WERI-Rb-1 (cell line): ENCODE measurements around the gene IRX3.

Experiments used
- DNase-seq: peaks from one replicate; pipeline ENCODE4 v3.0.0-alpha.2; 2020
- H3K27ac ChIP-seq: fragments of 250-450 bp; sonication (Bioruptor Pico); 2 replicates; pipeline ENCODE4 v1.5.1; 2020; ENCODE audit warnings: mild to moderate bottlenecking, moderate library complexity
- H3K27me3 ChIP-seq: fragments of 250-450 bp; sonication (Bioruptor Pico); 2 replicates; pipeline ENCODE4 v1.5.1; 2021; ENCODE audit warnings: mild to moderate bottlenecking, low read depth, moderate library complexity; ENCODE audit not compliant: insufficient read depth, severe bottlenecking
- H3K36me3 ChIP-seq: fragments of 250-450 bp; sonication (Bioruptor Pico); 2 replicates; pipeline ENCODE4 v1.5.1; 2020; ENCODE audit warnings: mild to moderate bottlenecking, moderate library complexity
- H3K4me3 ChIP-seq: 2 replicates; pipeline ENCODE4 v1.5.1; 2011; ENCODE audit warnings: low read depth, mild to moderate bottlenecking, control low read depth, low read length
- H3K9me3 ChIP-seq: fragments of 250-450 bp; sonication (Bioruptor Pico); 2 replicates; pipeline ENCODE4 v1.5.1; 2021; ENCODE audit warnings: mild to moderate bottlenecking, moderate library complexity; ENCODE audit not compliant: severe bottlenecking
- TF ChIP-seq, protein P1 (sequence below): IDR thresholded peaks from 2 replicates; pipeline ENCODE4 v1.5.1; 2011; ENCODE audit warnings: low read depth, mild to moderate bottlenecking, control low read depth, inconsistent platforms, low read length

Gene IRX3

DNA sequence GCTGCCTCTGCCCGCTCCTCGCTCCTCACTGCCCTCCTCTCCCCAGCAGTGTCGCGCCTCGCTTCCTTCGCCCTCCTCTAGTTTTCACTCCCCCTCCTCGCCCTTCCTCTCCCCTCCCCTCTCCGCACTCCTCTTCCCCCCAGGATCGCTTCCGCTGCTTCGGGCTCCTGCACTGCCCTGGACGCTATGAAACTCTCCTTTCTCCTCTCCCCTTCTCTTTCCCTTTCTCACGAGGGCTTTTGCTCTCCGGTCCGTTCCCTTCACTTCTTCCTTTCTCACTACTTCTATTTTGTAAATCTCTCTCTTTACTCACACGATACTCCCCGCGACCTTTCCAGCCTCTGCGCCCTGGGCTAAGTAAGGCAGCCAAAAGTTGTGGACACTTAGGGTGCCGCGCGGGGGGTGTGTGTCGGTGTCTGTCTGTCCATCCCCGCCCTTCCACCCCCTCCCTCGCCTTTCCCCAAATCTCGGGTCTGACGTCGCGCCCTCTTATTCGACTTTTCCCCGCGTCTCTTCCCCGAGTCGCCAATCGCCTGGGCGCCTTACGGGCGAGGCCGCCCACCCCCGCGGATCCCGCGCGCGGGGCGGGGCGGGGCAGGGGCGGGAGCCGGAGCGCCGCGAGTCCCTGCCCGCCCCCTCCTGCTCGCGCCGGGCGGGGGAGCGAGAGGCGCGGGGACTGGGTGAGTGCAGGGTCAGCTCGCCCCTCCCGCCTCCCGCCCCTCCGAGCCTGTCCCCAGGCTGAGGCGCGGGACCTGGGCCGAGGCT is at the start of gene IRX3:
TSS of gene IRX3 (minus strand) at position 422 of the 765 bp plus-strand sequence. CDS start 737 bp downstream, outside the sequence.
- TF ChIP-seq, protein P1, sequence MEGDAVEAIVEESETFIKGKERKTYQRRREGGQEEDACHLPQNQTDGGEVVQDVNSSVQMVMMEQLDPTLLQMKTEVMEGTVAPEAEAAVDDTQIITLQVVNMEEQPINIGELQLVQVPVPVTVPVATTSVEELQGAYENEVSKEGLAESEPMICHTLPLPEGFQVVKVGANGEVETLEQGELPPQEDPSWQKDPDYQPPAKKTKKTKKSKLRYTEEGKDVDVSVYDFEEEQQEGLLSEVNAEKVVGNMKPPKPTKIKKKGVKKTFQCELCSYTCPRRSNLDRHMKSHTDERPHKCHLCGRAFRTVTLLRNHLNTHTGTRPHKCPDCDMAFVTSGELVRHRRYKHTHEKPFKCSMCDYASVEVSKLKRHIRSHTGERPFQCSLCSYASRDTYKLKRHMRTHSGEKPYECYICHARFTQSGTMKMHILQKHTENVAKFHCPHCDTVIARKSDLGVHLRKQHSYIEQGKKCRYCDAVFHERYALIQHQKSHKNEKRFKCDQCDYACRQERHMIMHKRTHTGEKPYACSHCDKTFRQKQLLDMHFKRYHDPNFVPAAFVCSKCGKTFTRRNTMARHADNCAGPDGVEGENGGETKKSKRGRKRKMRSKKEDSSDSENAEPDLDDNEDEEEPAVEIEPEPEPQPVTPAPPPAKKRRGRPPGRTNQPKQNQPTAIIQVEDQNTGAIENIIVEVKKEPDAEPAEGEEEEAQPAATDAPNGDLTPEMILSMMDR = no peak
- H3K27ac ChIP-seq = peak within 1 kb of the TSS; percentile 48
- H3K9me3 ChIP-seq = no peaks in the 10 kb centered on the region
- peaks cover 42% of the 10 kb centered on the region for H3K27me3 ChIP-seq
- peak within 1 kb of the TSS; percentile 62 for H3K4me3 ChIP-seq
- H3K36me3 ChIP-seq = no peaks in the 10 kb centered on the region
- DNase-seq = peak; percentile 70

DNA sequence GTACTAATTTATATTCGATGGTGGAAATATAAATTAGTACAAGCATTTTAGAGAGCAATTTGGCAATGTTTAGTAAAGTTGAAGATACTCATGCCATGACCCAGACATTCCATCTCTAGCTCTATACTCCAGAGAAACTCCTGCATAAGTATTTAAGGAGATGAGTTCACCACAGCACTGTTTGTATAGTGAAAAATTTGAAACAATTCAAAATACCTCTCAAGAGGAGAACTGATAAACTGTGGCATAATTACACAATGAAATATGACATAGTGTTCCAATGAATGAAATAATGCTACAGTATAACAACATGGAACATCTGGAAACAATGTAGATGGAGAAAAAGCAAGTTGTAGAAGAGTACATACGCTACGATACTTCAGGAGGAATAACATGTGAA is 48.6 kb upstream of the IRX3 start:
- Histone ChIP-seq H3K27me3 (no peaks in the 10 kb centered on the region), H3K9me3 (no peaks in the 10 kb centered on the region), H3K36me3 (no peaks in the 10 kb centered on the region), H3K4me3 (no peak overlapping the region), H3K27ac (no peak overlapping the region)
- TF ChIP-seq, protein P1 = no peak
- DNase-seq = no peak

DNA sequence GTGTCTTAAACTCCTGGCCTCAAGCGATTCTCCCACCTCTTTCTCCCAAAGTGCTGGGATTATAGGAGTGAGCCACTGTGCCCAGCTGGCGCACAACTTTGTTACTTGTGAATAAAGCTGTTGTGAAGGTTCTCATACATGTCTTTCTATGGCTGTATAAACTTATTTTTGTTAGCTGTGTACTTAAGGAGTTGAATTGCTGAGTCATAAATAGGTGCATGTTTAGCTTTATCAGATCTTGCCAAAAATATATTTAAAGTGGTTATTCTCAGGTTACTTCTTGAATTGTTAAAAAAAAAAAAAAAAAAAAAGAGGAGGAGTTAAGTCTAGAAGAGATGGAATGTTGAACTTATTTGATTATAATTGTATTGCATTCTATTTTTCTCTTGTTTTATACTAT is 47.6 kb upstream of the IRX3 start:
- Histone ChIP-seq H3K27me3 (no peaks in the 10 kb centered on the region), H3K4me3 (no peak overlapping the region), H3K9me3 (no peaks in the 10 kb centered on the region), H3K36me3 (no peaks in the 10 kb centered on the region), H3K27ac (no peak overlapping the region)
- TF ChIP-seq, protein P1 = no peak
- DNase-seq = no peak

DNA sequence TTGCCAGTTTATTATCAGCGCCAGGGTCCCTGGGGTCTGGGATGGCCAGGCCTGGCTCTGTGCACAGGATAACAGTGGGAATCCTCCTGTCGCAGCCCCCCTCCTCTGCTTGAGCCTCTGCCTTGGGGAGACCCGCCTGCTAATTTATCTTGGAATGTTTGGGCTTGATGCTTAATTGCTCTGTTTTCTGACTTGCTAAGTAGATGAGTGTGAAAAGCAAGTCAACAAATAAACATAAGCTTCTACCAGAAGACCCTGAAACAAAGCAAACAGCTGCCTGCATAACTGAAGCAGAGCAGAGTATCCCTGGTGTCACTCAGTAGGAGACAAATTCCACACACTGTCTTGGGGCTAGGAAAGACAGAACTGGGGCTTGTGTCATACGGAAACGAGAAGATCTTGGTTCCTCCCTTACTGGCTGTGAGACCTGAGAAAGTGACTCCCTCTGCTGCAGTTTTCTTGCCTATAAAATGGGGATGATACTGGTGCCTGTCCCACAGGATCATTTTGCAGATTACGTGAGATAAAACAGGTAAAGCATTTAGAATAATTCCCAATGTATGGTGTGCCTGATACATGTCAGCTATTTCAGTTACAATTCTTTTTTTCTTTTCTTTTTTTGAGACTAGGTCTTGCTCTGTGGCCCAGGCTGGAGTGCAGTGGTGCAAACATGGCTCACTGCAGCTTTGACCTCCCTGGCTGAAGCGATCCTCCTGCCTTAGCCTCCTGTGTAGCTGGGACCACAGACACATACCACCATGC is 44.8 kb upstream of the IRX3 start:
- TF ChIP-seq, protein P1 = no peak
- Histone ChIP-seq H3K36me3 (no peaks in the 10 kb centered on the region), H3K27ac (no peak overlapping the region), H3K9me3 (no peaks in the 10 kb centered on the region), H3K4me3 (no peak overlapping the region), H3K27me3 (no peaks in the 10 kb centered on the region)
- DNase-seq = no peak

DNA sequence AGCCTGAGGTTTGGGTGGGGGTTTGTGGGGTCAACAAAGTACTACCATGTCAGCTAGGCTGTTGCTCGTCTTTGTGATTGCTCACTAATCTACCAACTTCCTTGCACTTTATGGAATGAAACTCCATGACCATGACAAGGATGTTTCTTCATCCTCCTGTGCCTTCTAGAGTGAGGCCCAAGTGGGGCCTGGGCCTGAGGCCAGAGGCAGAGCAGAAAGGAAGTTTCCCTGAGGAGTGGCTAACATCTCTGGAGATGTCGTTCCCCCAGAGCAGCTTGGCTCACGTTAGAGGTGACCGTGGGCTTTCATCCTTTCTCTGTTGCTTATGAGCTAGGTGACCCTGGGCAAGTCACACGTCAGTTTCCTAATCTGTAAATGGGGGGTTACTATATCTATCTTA is 41.0 kb upstream of the IRX3 start:
- TF ChIP-seq, protein P1 = no peak
- Histone ChIP-seq H3K36me3 (no peaks in the 10 kb centered on the region), H3K9me3 (no peaks in the 10 kb centered on the region), H3K4me3 (no peak overlapping the region), H3K27me3 (no peaks in the 10 kb centered on the region), H3K27ac (no peak overlapping the region)
- no peak for DNase-seq
